ENCODE measurements around the gene MAGI1.

GRCh38 chr3:65712140-65712539 lies 326.6 kb downstream of the MAGI1 start:
- TF ChIP-seq CTCF (conservative IDR thresholded peaks at IDR 0.05; ENCODE audit: low read length) (no peak), EZH2phosphoT487 (IDR thresholded peaks at IDR 0.05; ENCODE audit: borderline replicate concordance) (no peak)

All from Loucy (cell line).